ENCODE measurements around the gene EXOC3L4.
"Not testable (repeated sequence)": the region's sequence is repeated elsewhere in the genome, so short reads cannot be mapped to it uniquely, and the experiment has no call there.

The EXOC3L4 gene

GRCh38 chr14:103151270-103151945 lies 56.9 kb downstream of the EXOC3L4 start:
- no peak for DNase-seq (ENCODE audit: low read depth, low spot score)
- in situ Hi-C loops (cut with HindIII; ENCODE audit: low sequenced_read_pairs) = no loop called here
- no peak overlapping the region for H3K4me3 ChIP-seq (ENCODE audit: low read depth, low read length)
- no peak for TF ChIP-seq CTCF (IDR thresholded peaks at IDR 0.05; ENCODE audit: low read depth, low read length)

GRCh38 chr14:103155010-103155409 lies 60.5 kb downstream of the EXOC3L4 start:
- no peak for DNase-seq (ENCODE audit: low read depth, low spot score)
- in situ Hi-C loops (cut with HindIII; ENCODE audit: low sequenced_read_pairs) = no loop called here
- TF ChIP-seq CTCF (IDR thresholded peaks at IDR 0.05; ENCODE audit: low read depth, low read length) = no peak
- no peak overlapping the region for H3K4me3 ChIP-seq (ENCODE audit: low read depth, low read length)

GRCh38 chr14:103155416-103155815 lies 60.9 kb downstream of the EXOC3L4 start:
- DNase-seq (ENCODE audit: low read depth, low spot score); in situ Hi-C loops (cut with HindIII; ENCODE audit: low sequenced_read_pairs): not testable (repeated sequence)

GRCh38 chr14:103155826-103156394 lies 61.4 kb downstream of the EXOC3L4 start:
- DNase-seq (ENCODE audit: low read depth, low spot score) = no peak
- H3K4me3 ChIP-seq (ENCODE audit: low read depth, low read length) = no peak overlapping the region
- in situ Hi-C loops (cut with HindIII; ENCODE audit: low sequenced_read_pairs) = no loop called here
- TF ChIP-seq CTCF (IDR thresholded peaks at IDR 0.05; ENCODE audit: low read depth, low read length) = no peak

More at GRCh38 chr14:103155416-103155815, 60.9 kb downstream of the EXOC3L4 start:
- not testable (repeated sequence) for H3K4me3 ChIP-seq (ENCODE audit: low read depth, low read length)

- no peak for TF ChIP-seq CTCF (IDR thresholded peaks at IDR 0.05; ENCODE audit: low read depth, low read length)
- DNase-seq (ENCODE audit: low read depth, low spot score) = no peak
- H3K4me3 ChIP-seq (ENCODE audit: low read depth, low read length) = no peak overlapping the region
- in situ Hi-C loops (cut with HindIII; ENCODE audit: low sequenced_read_pairs) = no loop called here
Measured at GRCh38 chr14:103156651-103157378, 62.3 kb downstream of the EXOC3L4 start.

GRCh38 chr14:103157969-103158368 lies 63.4 kb downstream of the EXOC3L4 start:
- no peak for DNase-seq (ENCODE audit: low read depth, low spot score)
- H3K4me3 ChIP-seq (ENCODE audit: low read depth, low read length) = no peak overlapping the region
- no peak for TF ChIP-seq CTCF (IDR thresholded peaks at IDR 0.05; ENCODE audit: low read depth, low read length)
- in situ Hi-C loops (cut with HindIII; ENCODE audit: low sequenced_read_pairs) = no loop called here

GRCh38 chr14:103158688-103159087 lies 64.2 kb downstream of the EXOC3L4 start:
- DNase-seq (ENCODE audit: low read depth, low spot score) = no peak
- no peak for TF ChIP-seq CTCF (IDR thresholded peaks at IDR 0.05; ENCODE audit: low read depth, low read length)
- no peak overlapping the region for H3K4me3 ChIP-seq (ENCODE audit: low read depth, low read length)
- in situ Hi-C loops (cut with HindIII; ENCODE audit: low sequenced_read_pairs) = no loop called here

All from astrocyte of the spinal cord (primary cell).